ENCODE results near the gene CLASRP. TPM values are rescaled to one million over a fixed set of nuclear protein-coding genes. Genes with fewer than 3 reads are reported as not detected.

The CLASRP gene
- total and polyA plus RNA-seq, 9 of the 15 experiments (the other 6 are each of a cell fraction or from before 2014, with no cell fraction given) = 0.94 to 86.3 (median 44.0) TPM

- no peak for TF ChIP-seq SREBF2 (CRISPR knock-in tag; IDR thresholded peaks at IDR 0.05)
- no peak for TF ChIP-seq EZH2 (IDR thresholded peaks at IDR 0.05; ENCODE audit: borderline replicate concordance, low read depth, low read length)
- no peak for TF ChIP-seq SAP30 (IDR thresholded peaks at IDR 0.05; ENCODE audit: borderline replicate concordance, insufficient read depth, low read depth, low read length, poor library complexity, severe bottlenecking)
- no peak for TF ChIP-seq KDM2B (CRISPR knock-in tag; IDR thresholded peaks at IDR 0.05)
- 0 out of 2 replicates have a peak, but pooled peaks have one; percentile 50 for TF ChIP-seq ATF4 (CRISPR knock-in tag; IDR thresholded peaks at IDR 0.05)
- no peak for TF ChIP-seq CREBBP (IDR thresholded peaks at IDR 0.05; ENCODE audit: low read depth, low read length)
- peak; percentile 93 for TF ChIP-seq TFAP4 (CRISPR knock-in tag; IDR thresholded peaks at IDR 0.05; ENCODE audit: borderline replicate concordance)
- no peak for TF ChIP-seq TRIM25 (IDR thresholded peaks at IDR 0.05; ENCODE audit: borderline replicate concordance)
- no peak for TF ChIP-seq GMEB1 (CRISPR knock-in tag; IDR thresholded peaks at IDR 0.05)
- no peak for TF ChIP-seq HEY1 (CRISPR knock-in tag; IDR thresholded peaks at IDR 0.05; ENCODE audit: borderline replicate concordance)
- TF ChIP-seq NFE2L1 (tag; IDR thresholded peaks at IDR 0.05; ENCODE audit: borderline replicate concordance, low read depth) = no peak
- TF ChIP-seq PPARD (CRISPR knock-in tag; IDR thresholded peaks at IDR 0.05) = no peak
- TF ChIP-seq CREB3 (tag; conservative IDR thresholded peaks at IDR 0.05; ENCODE audit: low read depth) = no peak
- TF ChIP-seq ELK1 (CRISPR knock-in tag; IDR thresholded peaks at IDR 0.05) = no peak
- no peak for TF ChIP-seq CC2D1A (IDR thresholded peaks at IDR 0.05)
- no peak for TF ChIP-seq C11orf30 (IDR thresholded peaks at IDR 0.05; ENCODE audit: low read depth)
- no peak for TF ChIP-seq DNMT1 (IDR thresholded peaks at IDR 0.05)
- TF ChIP-seq CHD4 (IDR thresholded peaks at IDR 0.05; ENCODE audit: insufficient read depth, insufficient replicate concordance, low read depth, low read length, poor library complexity, severe bottlenecking) = no peak
- peak; percentile 72 for TF ChIP-seq RAD51 (IDR thresholded peaks at IDR 0.05; ENCODE audit: borderline replicate concordance, low read depth)
Observed at GRCh38 chr19:45097776-45098520, 59.1 kb downstream of the CLASRP start (continued).
